Keratinocyte (primary cell): ENCODE data around the gene CARD8. TPM values are rescaled to one million over a fixed set of nuclear protein-coding genes. Genes with fewer than 3 reads are reported as not detected.

Experiments used
- DNase-seq: peaks from one replicate; pipeline ENCODE4 v3.0.0-alpha.2; 2011; ENCODE audit warnings: low read depth, missing footprints, low spot score
- FAIRE-seq: peaks from 2 replicates; lab custom pipeline; 2011; peaks lifted over from hg19 to GRCh38; lab: Jason Lieb, UNC
- H2AFZ ChIP-seq: 2 replicates; pipeline ENCODE4 v1.6.0; 2012; ENCODE audit warnings: low read length, control low read depth, inconsistent platforms; ENCODE audit not compliant: control insufficient read depth
- H3K27ac ChIP-seq: 2 replicates; pipeline ENCODE4 v1.5.1; 2011; ENCODE audit warnings: low read length; ENCODE audit not compliant: control insufficient read depth, insufficient read depth
- H3K27me3 ChIP-seq: 3 replicates; pipeline ENCODE4 v1.6.0; 2011; ENCODE audit warnings: low read length; ENCODE audit not compliant: control insufficient read depth, insufficient read depth; ENCODE audit errors: extremely low read depth
- H3K36me3 ChIP-seq, 2 experiments: 2 replicates in 1 of 2; 3 replicates in 1 of 2; pipeline ENCODE4 v1.5.1; 2011; ENCODE audit warnings: low read length in 2 of 2, mild to moderate bottlenecking in 1 of 2; ENCODE audit not compliant: control insufficient read depth in 2 of 2, insufficient read depth in 2 of 2; ENCODE audit errors: extremely low read depth in 1 of 2
- H3K4me1 ChIP-seq: 3 replicates; pipeline ENCODE4 v1.5.1; 2011; ENCODE audit warnings: low read length; ENCODE audit not compliant: control insufficient read depth, insufficient read depth; ENCODE audit errors: extremely low read depth
- H3K4me2 ChIP-seq: 3 replicates; pipeline ENCODE4 v1.6.0; 2011; ENCODE audit warnings: low read depth, low read length; ENCODE audit not compliant: control insufficient read depth, insufficient read depth; ENCODE audit errors: extremely low read depth
- H3K4me3 ChIP-seq, 3 experiments: fragments of 200-600 bp in 1 of 3; sonication (generic) in 1 of 3; 2 replicates in 2 of 3; 3 replicates in 1 of 3; pipeline ENCODE4 v1.5.1; 2011 to 2016; ENCODE audit warnings: low read length in 3 of 3, mild to moderate bottlenecking in 3 of 3, control low read depth in 2 of 3, inconsistent platforms in 1 of 3, low read depth in 1 of 3, mixed read lengths in 1 of 3, mixed run types in 1 of 3, moderate library complexity in 1 of 3; ENCODE audit not compliant: control insufficient read depth in 2 of 3, insufficient read depth in 2 of 3; ENCODE audit errors: extremely low read depth in 1 of 3
- H3K79me2 ChIP-seq: 2 replicates; pipeline ENCODE4 v1.6.0; 2012; ENCODE audit warnings: low read length; ENCODE audit not compliant: control insufficient read depth, insufficient read depth
- H3K9ac ChIP-seq: 3 replicates; pipeline ENCODE4 v1.6.0; 2011; ENCODE audit warnings: low read length; ENCODE audit not compliant: control insufficient read depth, insufficient read depth; ENCODE audit errors: extremely low read depth
- H3K9me1 ChIP-seq: 3 replicates; pipeline ENCODE4 v1.6.0; 2011; ENCODE audit warnings: low read length; ENCODE audit not compliant: control insufficient read depth, insufficient read depth; ENCODE audit errors: extremely low read depth
- H3K9me3 ChIP-seq: 2 replicates; pipeline ENCODE4 v1.5.1; 2012; ENCODE audit warnings: low read depth, low read length; ENCODE audit not compliant: control insufficient read depth
- H4K20me1 ChIP-seq: 3 replicates; pipeline ENCODE4 v1.6.0; 2011; ENCODE audit warnings: low read length; ENCODE audit not compliant: control insufficient read depth, insufficient read depth; ENCODE audit errors: extremely low read depth
- CTCF ChIP-seq, 3 experiments: IDR thresholded peaks in 1 of 3; conservative IDR thresholded peaks in 1 of 3; optimal IDR thresholded peaks in 1 of 3; 2 replicates in 2 of 3; 3 replicates in 1 of 3; pipeline versions ENCODE3 to v1.5.1; 2011; ENCODE audit warnings: low read length in 3 of 3, mild to moderate bottlenecking in 3 of 3, moderate library complexity in 2 of 3, control low read depth in 1 of 3, inconsistent platforms in 1 of 3; ENCODE audit not compliant: insufficient read depth in 2 of 3; ENCODE audit errors: extremely low read depth in 1 of 3
- EZH2 ChIP-seq: IDR thresholded peaks from one replicate; pipeline ENCODE4 v1.6.1; 2012; ENCODE audit warnings: inconsistent platforms, mild to moderate bottlenecking, low read length, moderate library complexity
- dilution Hi-C: fragments of 300-500 bp; cut with MboI; formaldehyde crosslinking; loops from one replicate; pipeline ENCODE4 v1.7.0; 2020; ENCODE audit warnings: low sequenced_read_pairs; ENCODE audit not compliant: extremely low pct_ligation_motif_present
- polyA plus RNA-seq, 5 experiments: library from polyadenylated mRNA; depleted of rRNA in 3 of 5; stranded (reverse) in 3 of 5; stranded (forward) in 1 of 5; unstranded in 1 of 5; fragments of >200 nt; gene quantifications; 1 replicate in 1 of 5; 2 replicates in 3 of 5; 3 replicates in 1 of 5; pipeline versions ENCODE4 v1.2.1 to v1.2.3, GENCODE V29; 2011 to 2012; ENCODE audit warnings: missing spikeins in 2 of 5, low read depth in 1 of 5, low replicate concordance in 1 of 5

CARD8 gene
- polyA plus RNA-seq, 1 donor (not counting 4 experiments of a cell fraction or from before 2014, with no cell fraction given) = 5.2 TPM

GRCh38 chr19:48247212-48247611, 8.5 kb downstream of the CARD8 start:
- no peak for FAIRE-seq
- H3K4me1 ChIP-seq = no peaks in the 10 kb centered on the region
- dilution Hi-C loops = no loop called here
- no peaks in the 10 kb centered on the region for H4K20me1 ChIP-seq
- DNase-seq = no peak
- H3K27me3 ChIP-seq = no peaks in the 10 kb centered on the region
- H3K4me3 ChIP-seq = no peak overlapping the region
- TF ChIP-seq CTCF (optimal IDR thresholded peaks at IDR 0.05 in 1 of 3, IDR thresholded peaks at IDR 0.05 in 1 of 3, conservative IDR thresholded peaks at IDR 0.05 in 1 of 3; ENCODE audit: extremely low read depth in 1 of 3, insufficient read depth in 2 of 3, low read length in 3 of 3) (no peak), EZH2 (no peak)
- H3K9me1 ChIP-seq = no peaks in the 10 kb centered on the region
- H3K79me2 ChIP-seq = no peaks in the 10 kb centered on the region
- peaks cover 0 to 2% of the 10 kb centered on the region in 2 experiments for H3K36me3 ChIP-seq
- H3K9ac ChIP-seq = no peak overlapping the region
- H3K4me2 ChIP-seq = no peak overlapping the region
- no peak overlapping the region for H3K27ac ChIP-seq
- H3K9me3 ChIP-seq = no peaks in the 10 kb centered on the region
- no peak overlapping the region for H2AFZ ChIP-seq

GRCh38 chr19:48246101-48246500, 9.6 kb downstream of the CARD8 start:
- Histone ChIP-seq H3K79me2 (no peaks in the 10 kb centered on the region), H3K4me3 (no peak overlapping the region), H3K9ac (no peak overlapping the region), H4K20me1 (no peaks in the 10 kb centered on the region), H3K4me1 (no peaks in the 10 kb centered on the region), H3K36me3 (peaks cover 0 to 2% of the 10 kb centered on the region in 2 experiments), H3K27me3 (no peaks in the 10 kb centered on the region), H3K9me1 (no peaks in the 10 kb centered on the region), H2AFZ (no peak overlapping the region), H3K4me2 (no peak overlapping the region), H3K9me3 (no peaks in the 10 kb centered on the region), H3K27ac (no peak overlapping the region)
- DNase-seq = no peak
- peak; percentile 82 for FAIRE-seq
- dilution Hi-C loops = no loop called here
- TF ChIP-seq CTCF (optimal IDR thresholded peaks at IDR 0.05 in 1 of 3, IDR thresholded peaks at IDR 0.05 in 1 of 3, conservative IDR thresholded peaks at IDR 0.05 in 1 of 3; ENCODE audit: extremely low read depth in 1 of 3, insufficient read depth in 2 of 3, low read length in 3 of 3) = no peak
- no peak for TF ChIP-seq EZH2
